ENCODE data around the gene PTPN23.

The PTPN23 gene

GRCh38 chr3:47376393-47376792, 4.4 kb upstream of the PTPN23 start:
- DNase-seq = no peak

DNA sequence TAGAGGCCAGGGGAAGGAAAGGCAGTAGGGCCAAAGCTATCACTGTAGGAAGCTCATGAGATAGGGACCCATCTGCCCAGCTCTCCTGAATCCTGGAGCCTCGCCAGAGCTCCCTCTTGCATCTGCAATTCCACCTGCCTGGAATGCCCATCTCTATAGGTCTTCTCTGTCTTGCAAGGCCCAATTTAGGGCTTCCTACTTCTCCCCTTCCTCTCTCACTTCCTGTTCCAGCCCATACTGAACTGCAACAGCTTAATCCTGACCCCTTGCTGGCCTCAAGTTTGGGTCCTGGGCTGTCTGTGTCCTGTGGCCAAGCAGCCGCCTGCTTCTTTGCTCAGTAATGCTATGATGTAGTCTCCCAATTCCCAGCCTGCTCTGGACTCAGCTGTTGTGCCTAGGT, 3.6 kb upstream of the PTPN23 start:
- DNase-seq = no peak

DNA sequence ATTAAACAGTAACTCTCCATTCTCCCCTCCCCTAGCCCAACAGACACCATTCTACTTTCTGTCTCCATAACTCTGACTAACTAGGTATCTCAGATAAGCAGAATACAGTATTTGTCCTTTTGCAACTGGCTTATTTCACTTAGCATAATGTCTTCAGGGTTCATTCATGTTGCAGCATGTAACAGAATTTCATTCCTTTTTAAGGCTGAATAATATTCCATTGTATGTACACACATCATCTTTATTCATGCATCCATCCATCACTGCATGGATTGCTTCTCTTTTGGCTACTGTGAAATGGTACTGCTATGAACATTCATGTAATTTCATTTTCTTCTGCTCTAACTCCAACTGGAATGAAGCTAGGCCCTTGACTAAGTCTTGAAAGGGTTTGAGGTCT, 2.0 kb upstream of the PTPN23 start:
- no peak for DNase-seq

DNA sequence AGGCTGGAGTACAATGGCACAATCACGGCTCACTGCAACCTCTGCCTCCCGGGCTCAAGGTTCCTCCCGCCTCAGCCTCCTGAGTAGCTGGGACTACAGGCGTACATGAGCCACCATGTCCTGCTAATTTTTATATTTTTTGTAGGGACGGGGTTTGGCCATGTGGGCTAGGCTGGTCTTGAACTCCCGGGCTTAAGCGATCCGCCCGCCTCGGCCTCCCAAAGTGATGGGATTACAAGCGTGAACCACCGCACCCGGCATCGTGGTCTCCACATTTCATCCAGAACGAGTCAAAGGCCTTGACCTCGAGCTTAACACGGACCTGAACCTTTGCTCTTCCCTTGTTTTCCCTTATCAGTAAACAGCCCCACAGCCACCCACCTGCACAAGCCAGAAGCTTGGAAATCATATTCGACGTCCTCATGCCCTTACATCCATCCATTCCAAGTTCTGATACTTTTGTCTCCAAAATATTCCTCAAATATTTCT, 1.4 kb upstream of the PTPN23 start:
- DNase-seq = no peak

DNA sequence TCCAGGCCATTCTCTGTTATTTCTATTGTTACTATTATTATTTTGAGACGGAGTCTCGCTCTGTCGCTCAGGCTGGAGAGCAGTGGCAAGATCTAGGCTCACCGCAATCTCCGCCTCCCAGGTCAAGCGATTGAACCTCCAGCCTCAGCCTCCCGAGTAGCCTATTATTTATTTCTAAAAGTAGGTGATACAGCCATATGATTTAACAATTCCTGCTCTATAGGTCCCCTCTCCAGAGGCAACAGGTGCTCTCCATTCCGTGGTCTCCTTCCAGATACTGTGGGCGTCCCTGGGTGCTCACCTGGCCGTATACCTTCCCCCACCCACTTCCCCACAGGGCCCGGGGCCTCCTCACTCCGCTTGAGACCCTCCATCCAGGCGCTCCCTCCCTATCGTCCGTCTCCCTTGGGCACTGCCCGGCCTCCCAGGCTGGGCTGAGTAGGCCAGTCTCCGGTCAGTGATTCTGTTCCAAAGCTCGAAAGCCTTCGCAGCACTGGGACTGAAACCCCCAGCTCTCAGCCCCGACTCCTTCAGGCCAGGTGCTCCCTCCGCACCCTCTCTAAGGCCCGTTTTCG, 708 bp upstream of the PTPN23 start:
- DNase-seq = no peak

DNA sequence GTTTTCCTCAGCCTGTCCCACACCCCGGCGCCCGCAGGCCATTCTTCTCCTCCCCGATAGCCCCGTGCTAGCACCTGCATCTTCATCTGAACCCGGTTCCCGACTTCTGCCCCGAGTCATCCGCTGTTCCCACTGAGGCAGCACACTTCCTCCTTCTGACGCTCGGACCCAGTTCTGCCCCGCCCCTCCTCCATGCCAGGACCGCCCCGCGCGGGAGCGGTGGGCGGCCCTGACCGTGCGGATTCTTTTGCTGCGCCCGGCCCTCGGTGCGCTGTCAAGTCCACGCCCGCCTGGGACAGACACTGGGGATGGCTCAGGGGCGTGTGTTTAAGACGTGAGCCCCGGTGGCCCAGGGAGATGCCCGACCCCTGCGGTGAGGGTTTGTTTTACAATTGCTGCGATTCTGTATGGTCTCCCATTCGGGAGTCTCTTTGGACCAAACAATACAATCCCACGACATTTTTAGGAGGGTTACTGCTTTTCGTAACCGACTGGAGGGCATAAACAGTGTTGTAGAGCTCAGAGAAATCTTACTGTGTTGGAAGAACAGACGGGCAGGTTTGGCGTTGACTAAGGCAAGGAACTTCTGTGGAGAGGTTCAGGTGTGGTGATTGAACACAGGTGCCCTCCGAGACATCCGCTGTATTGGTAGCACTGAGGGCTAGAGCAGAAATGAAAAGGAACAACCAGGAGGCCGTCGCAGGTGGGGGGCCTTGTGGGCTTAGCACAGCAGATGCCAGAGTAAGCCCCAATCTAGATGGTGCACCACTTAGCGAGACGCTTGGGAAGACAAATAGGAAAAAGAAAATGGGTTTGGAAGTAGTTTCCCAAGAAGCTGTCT, 716 bp downstream of the PTPN23 start:
- DNase-seq = peak; percentile 88

GRCh38 chr3:47384425-47384824, 3.6 kb downstream of the PTPN23 start:
- no peak for DNase-seq

DNA sequence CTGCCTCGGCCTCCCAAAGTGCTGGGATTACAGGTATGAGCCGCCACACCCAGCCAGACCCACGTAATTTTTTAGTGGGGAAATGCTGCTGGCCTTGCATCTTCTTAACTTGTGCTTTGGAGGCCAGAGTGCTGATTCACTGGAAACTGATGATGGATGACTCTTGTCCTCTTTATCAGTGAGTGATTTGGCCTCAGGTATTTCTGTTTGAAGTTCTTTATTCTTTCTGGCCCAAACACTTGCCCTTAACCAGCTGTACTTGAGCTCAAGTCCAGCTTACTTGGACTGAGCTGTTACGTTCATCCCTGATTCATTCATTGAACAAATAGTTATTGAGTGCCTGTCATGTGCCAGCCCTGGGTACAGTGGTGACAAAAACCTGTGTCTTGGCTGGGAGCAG, 4.2 kb downstream of the PTPN23 start:
- peak; percentile 92 for DNase-seq

DNA sequence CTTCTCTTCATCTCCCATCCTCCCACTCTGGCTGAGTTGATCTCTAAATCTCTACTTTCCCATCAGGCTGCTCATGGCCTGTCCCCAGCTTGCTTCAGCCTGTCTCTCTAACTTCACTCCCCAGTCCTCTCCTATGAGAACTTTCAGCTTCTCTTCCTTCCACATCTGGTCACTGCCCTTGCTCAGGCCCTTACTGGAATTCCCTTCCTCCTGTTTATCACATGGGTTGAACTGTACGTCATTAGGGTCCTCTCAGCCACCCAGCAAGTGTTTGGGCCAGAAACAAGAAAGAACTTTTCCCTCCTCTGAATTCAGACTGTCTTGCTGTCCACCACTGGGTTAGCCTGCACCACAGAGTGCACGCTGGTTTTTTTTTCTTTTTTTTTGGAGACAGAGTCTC, 5.0 kb downstream of the PTPN23 start:
- no peak for DNase-seq

- DNase-seq = no peak
Observed at GRCh38 chr3:47392933-47393332, 12.1 kb downstream of the PTPN23 start.

DNA sequence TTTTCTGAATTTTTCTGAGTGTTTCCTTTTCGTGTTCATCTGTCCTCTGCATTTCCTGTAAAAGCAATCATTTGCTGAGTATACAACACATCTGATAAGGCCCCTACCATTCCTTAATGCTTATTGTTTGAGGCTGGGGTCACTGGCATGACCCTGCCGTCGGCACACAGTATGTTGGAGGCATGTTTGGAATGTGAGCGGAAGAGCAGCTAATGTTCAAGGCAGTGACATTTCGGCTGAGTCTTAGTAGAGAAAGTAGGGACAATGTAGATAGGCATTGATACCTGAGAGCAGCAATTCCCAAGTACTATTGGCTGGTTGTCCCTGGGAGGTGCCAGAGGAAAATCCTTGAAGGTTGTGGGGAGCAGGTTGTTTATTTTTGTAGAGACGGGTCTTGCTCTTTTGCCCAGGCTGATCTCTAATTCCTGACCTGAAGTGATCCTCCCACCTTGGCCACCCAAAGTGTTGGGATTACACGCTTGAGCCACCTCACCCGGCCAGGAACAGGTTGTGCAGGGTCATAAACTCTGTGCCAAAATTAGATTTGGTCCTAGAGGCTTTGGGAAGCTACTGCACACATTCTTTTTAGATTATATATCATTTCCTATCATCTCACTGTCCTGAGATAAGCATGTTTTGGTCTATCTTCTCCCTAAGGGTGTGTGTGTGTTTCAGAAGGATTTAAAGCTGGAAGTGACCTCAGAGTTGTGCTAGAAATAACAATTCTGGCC, 13.5 kb downstream of the PTPN23 start:
- DNase-seq = no peak

DNA sequence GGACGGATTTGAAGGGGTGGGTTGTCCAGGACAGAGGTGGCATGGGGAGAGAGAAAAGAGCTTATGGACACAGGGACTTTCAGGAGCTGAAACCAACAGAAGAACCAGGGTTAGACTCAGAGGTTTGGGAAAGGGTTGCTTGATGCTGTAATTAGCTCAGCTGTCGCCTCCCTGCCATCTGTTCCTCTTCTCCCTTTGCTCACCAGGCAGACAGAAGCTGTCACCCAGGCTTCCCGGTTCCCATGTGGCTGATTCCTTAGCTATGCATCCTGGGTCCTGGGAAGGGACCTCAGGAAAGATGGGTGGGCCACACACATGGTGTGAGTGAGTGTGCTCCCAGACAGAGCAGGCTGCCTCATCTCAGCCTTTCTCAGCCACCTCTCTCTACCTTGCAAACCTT, 14.1 kb downstream of the PTPN23 start:
- DNase-seq = no peak

DNA sequence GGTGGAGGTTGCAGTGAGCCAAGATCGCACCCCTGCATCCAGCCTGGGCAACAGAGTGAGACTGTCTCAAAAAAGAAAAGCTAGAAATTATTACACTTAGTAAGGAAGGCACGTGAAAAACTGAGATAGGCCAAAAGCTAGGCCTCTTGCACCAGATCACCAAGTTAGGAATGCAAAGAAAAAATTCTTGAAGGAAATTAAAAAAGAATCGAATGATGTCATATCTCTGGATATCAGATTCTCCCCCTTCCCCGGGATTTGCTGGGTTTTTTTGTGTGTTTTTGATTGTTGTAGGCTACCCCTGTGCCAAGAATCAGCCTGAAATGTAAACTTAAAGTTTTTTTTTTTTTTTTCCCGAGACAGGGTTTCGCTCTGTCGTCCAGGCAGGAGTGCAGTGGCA, 17.4 kb downstream of the PTPN23 start:
- no peak for DNase-seq

- no peak for DNase-seq
Observed at GRCh38 chr3:47399016-47399415, 18.2 kb downstream of the PTPN23 start.

- DNase-seq = no peak
Observed at GRCh38 chr3:47399531-47400270, 18.9 kb downstream of the PTPN23 start.

- DNase-seq = no peak
Observed at GRCh38 chr3:47404431-47404876, 23.6 kb downstream of the PTPN23 start.

- no peak for DNase-seq
Observed at GRCh38 chr3:47404955-47405790, 24.4 kb downstream of the PTPN23 start.

DNA sequence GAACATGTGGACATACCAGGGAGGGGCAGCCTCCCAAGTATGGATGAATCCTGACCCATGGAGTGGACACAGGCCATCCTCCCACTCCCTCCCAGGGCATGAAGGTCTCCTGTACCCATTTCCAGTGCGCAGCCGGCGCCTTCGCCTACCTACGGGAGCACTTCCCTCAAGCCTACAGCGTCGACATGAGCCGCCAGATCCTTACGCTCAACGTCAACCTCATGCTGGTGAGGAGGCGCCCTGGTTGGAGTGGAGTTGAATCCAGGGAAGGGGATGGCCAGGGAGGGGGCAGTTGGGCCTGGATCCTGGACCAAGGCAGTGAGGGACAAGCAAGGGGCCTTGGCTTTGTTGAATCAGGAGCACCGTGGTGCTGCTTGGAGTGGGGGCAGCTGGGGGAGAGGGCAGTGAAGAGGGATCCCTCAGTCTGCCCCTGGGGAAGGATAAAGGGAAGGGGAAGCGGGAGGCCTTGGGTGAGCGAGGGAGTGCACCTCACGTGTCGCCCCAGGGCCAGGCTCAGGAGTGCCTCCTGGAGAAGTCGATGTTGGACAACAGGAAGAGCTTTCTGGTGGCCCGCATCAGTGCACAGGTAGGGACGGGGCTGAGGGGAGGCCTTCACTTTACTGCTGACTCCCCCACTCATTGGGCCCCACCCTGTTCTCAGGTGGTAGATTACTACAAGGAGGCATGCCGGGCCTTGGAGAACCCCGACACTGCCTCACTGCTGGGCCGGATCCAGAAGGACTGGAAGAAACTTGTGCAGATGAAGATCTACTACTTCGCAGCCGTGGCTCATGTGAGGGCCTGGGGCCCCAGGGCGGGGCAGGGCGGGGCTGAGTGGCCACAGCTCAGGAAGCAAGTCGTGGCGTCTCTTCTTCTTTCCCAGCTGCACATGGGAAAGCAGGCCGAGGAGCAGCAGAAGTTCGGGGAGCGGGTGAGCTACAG, 25.3 kb downstream of the PTPN23 start:
- DNase-seq = no peak

DNA sequence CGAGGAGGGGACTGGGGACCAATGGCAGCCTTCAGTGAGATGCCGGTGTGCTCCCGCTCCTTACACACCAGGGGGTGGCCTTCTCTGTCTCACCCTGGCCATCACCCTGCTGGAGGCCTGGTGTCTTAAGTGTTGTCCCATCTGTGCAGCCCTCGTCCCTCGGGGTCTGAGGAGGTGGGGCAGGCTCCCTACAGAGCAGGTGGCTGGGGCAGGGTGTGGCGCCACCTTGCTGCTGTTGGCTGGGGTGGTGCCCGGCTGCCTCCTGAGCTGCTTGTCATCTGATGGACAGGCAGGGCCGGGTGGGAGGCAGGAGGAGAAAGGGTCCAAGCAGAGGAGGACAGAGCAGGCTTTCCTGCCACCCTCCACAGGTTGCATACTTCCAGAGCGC, 25.9 kb downstream of the PTPN23 start:
- DNase-seq = no peak

DNA sequence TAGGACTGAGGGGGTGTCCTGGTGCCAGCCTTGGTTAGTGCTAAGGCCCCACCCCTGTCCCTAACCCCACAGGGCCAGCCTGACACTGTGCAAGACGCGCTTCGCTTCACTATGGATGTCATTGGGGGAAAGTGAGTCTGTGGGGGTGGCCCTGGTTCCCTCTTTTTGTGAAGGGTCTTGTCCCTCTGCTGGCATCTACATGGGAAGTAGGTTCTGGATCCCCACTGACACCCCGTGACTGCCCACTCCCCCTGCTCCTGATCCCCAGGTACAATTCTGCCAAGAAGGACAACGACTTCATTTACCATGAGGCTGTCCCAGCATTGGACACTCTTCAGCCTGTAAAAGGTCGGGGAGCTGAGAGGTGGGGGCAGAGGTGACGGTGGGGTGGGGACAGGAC, 26.4 kb downstream of the PTPN23 start:
- no peak for DNase-seq

Data from NCI-H226 (cell line).